WTC11 (cell line): ENCODE data around the gene VAMP4. TPM values are rescaled to one million over a fixed set of nuclear protein-coding genes. Genes with fewer than 3 reads are reported as not detected.

Experiments
- ATAC-seq: fragments of 200-7000 bp; cut with Tn5 transposase; 2 replicates; pipeline ENCODE4 v1.10.0; 2021; ENCODE audit warnings: mild to moderate bottlenecking, moderate library complexity
- CTCF ChIA-PET: fragments of 300-600 bp; sonication (Branson Sonifier 250); formaldehyde crosslinking; loops from one replicate; lab custom pipeline; 2021; ENCODE audit warnings: antibody characterized with exemption; lab: Charles Lee
- POLR2A ChIA-PET: fragments of 350-600 bp; sonication (Branson Sonifier 250); formaldehyde crosslinking; loops from one replicate; lab custom pipeline; 2021; ENCODE audit warnings: antibody characterized with exemption; lab: Charles Lee
- DNase-seq: peaks from one replicate; pipeline ENCODE4 v3.0.0; 2021; ENCODE audit warnings: low spot score
- H3K27ac Mint-ChIP-seq: 2 replicates; pipeline ENCODE4 v1.8.0; 2021; ENCODE audit warnings: mixed read lengths
- H3K27me3 Mint-ChIP-seq: 2 replicates; pipeline ENCODE4 v1.8.0; 2021; ENCODE audit warnings: low read depth, mild to moderate bottlenecking, moderate library complexity, mixed read lengths
- H3K36me3 Mint-ChIP-seq: 2 replicates; pipeline ENCODE4 v1.8.0; 2021; ENCODE audit warnings: mixed read lengths
- H3K4me1 Mint-ChIP-seq: 2 replicates; pipeline ENCODE4 v1.8.0; 2022; ENCODE audit warnings: mixed read lengths
- H3K4me3 Mint-ChIP-seq: 2 replicates; pipeline ENCODE4 v1.8.0; 2021; ENCODE audit warnings: mild to moderate bottlenecking, moderate library complexity, mixed read lengths
- H3K9me3 Mint-ChIP-seq: 2 replicates; pipeline ENCODE4 v1.8.0; 2021; ENCODE audit warnings: mixed read lengths
- CBFB ChIP-seq: sonication (generic); formaldehyde crosslinking; IDR thresholded peaks from 2 replicates; pipeline ENCODE4 v1.8.1; 2022; ENCODE audit warnings: mild to moderate bottlenecking, low read depth, missing genetic modification reagents
- CREB1 ChIP-seq: sonication (generic); formaldehyde crosslinking; IDR thresholded peaks from 2 replicates; pipeline ENCODE4 v1.8.0; 2023; ENCODE audit warnings: mild to moderate bottlenecking, missing genetic modification reagents
- EMX1 ChIP-seq: fragments of 250-450 bp; sonication (Bioruptor Pico); IDR thresholded peaks from 2 replicates; pipeline ENCODE4 v1.8.0; 2021; ENCODE audit warnings: mild to moderate bottlenecking
- HMGA2 ChIP-seq: fragments of 250-450 bp; sonication (Bioruptor Pico); IDR thresholded peaks from 2 replicates; pipeline ENCODE4 v1.4.0; 2021; ENCODE audit warnings: mild to moderate bottlenecking, moderate library complexity
- NFE2L1 ChIP-seq: sonication (generic); formaldehyde crosslinking; IDR thresholded peaks from 2 replicates; pipeline ENCODE4 v1.8.1; 2023; ENCODE audit warnings: missing genetic modification reagents
- OVOL2 ChIP-seq: fragments of 250-450 bp; sonication (Bioruptor Pico); IDR thresholded peaks from 2 replicates; pipeline ENCODE4 v1.9.0; 2021; ENCODE audit warnings: mild to moderate bottlenecking, borderline replicate concordance
- PRRX2 ChIP-seq: fragments of 250-450 bp; sonication (Bioruptor Pico); IDR thresholded peaks from 2 replicates; pipeline ENCODE4 v1.8.0; 2021; ENCODE audit warnings: mild to moderate bottlenecking
- SMAD3 ChIP-seq: sonication (generic); formaldehyde crosslinking; IDR thresholded peaks from 2 replicates; pipeline ENCODE4 v1.8.0; 2022; ENCODE audit warnings: missing genetic modification reagents, mild to moderate bottlenecking, borderline replicate concordance
- SMAD4 ChIP-seq: sonication (generic); formaldehyde crosslinking; IDR thresholded peaks from 2 replicates; pipeline ENCODE4 v1.8.0; 2022; ENCODE audit warnings: mild to moderate bottlenecking, missing genetic modification reagents
- TCF7 ChIP-seq: sonication (generic); formaldehyde crosslinking; IDR thresholded peaks from 2 replicates; pipeline ENCODE4 v1.8.0; 2022; ENCODE audit warnings: mild to moderate bottlenecking, low read depth, missing genetic modification reagents, moderate library complexity
- TP53 ChIP-seq: sonication (generic); formaldehyde crosslinking; IDR thresholded peaks from 2 replicates; pipeline ENCODE4 v1.8.1; 2023; ENCODE audit warnings: mild to moderate bottlenecking, missing genetic modification reagents
- ZBTB21 ChIP-seq: sonication (generic); formaldehyde crosslinking; IDR thresholded peaks from 2 replicates; pipeline ENCODE4 v1.8.1; 2023; ENCODE audit warnings: mild to moderate bottlenecking, missing genetic modification reagents, borderline replicate concordance
- ZNF121 ChIP-seq: sonication (generic); formaldehyde crosslinking; IDR thresholded peaks from 2 replicates; pipeline ENCODE4 v1.8.0; 2023; ENCODE audit warnings: missing genetic modification reagents
- ZNF232 ChIP-seq: sonication (generic); formaldehyde crosslinking; IDR thresholded peaks from 2 replicates; pipeline ENCODE4 v1.8.0; 2022; ENCODE audit warnings: mild to moderate bottlenecking, missing genetic modification reagents
- ZNF263 ChIP-seq: sonication (generic); formaldehyde crosslinking; IDR thresholded peaks from 2 replicates; pipeline ENCODE4 v1.8.1; 2022; ENCODE audit warnings: low read depth, mild to moderate bottlenecking, moderate library complexity, missing genetic modification reagents
- total RNA-seq: library from RNA; stranded (reverse); gene quantifications from 3 replicates; pipeline ENCODE4 v1.2.3, GENCODE V29; 2021
- TF ChIP-seq, protein P1 (sequence below): fragments of 250-450 bp; sonication (Bioruptor Pico); conservative IDR thresholded peaks from 2 replicates; pipeline ENCODE4 v1.9.0; 2021; ENCODE audit warnings: mild to moderate bottlenecking
- TF ChIP-seq, protein P2 (sequence below): sonication (generic); formaldehyde crosslinking; IDR thresholded peaks from 2 replicates; pipeline ENCODE4 v1.8.0; 2022; ENCODE audit warnings: missing genetic modification reagents
- TF ChIP-seq, protein P3 (sequence below): sonication (generic); formaldehyde crosslinking; IDR thresholded peaks from 2 replicates; pipeline ENCODE4 v1.8.0; 2023; ENCODE audit warnings: missing genetic modification reagents, mild to moderate bottlenecking, borderline replicate concordance
- TF ChIP-seq, protein P4 (sequence below): fragments of 250-450 bp; sonication (Bioruptor Pico); IDR thresholded peaks from 2 replicates; pipeline ENCODE4 v1.9.0; 2021; ENCODE audit warnings: moderate library complexity, mild to moderate bottlenecking, inconsistent platforms, borderline replicate concordance
- TF ChIP-seq, protein P5 (sequence below): sonication (generic); formaldehyde crosslinking; IDR thresholded peaks from 2 replicates; pipeline ENCODE4 v1.8.0; 2022; ENCODE audit warnings: mild to moderate bottlenecking, missing genetic modification reagents
- TF ChIP-seq, protein P6 (sequence below): sonication (generic); formaldehyde crosslinking; IDR thresholded peaks from 2 replicates; pipeline ENCODE4 v1.8.1; 2023; ENCODE audit warnings: mild to moderate bottlenecking, missing genetic modification reagents, moderate library complexity

VAMP4 gene
- total RNA-seq, 1 experiment from 2014 or later = 11.4 TPM

DNA sequence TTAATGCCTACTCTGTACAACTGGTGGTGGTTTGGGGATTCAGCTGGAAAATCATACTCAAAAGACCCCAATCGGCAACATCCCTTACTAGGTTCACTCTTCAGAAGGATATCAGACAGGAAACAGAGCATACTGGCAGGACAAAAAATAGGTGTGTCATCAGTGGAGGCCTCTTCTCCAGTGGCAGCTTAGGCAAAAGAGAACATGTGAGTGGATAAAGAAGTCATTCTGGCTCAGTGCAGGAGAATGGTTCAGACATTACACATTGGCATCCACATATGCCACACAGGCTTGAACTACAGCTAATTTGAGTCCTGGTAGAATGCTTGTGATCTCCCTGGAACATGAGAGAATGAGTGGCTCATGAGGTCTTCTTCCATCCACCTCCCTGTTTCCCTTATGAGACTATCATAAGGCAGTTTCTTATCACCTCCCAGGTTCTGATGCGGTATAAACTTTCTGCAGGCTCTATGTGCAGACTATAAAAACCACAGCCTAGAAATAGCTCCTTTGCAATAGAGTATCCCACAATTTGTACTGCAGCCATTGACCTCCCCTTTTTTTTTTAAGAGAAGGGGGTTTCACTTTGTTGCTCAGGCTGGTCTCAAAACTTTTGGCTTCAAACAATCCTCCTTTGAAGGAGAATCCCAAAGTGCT, 24.7 kb downstream of the VAMP4 start:
- H3K36me3 Mint-ChIP-seq = peaks cover 10% of the 10 kb centered on the region
- H3K4me1 Mint-ChIP-seq = no peaks in the 10 kb centered on the region
- H3K9me3 Mint-ChIP-seq = peaks cover 10% of the 10 kb centered on the region
- CTCF ChIA-PET = interaction anchor here (1.0 to 5.1 kb wide), 3 partner anchors 62 to 76 kb away, joined by 3 to 56 read pairs (median 40); no protein-coding TSS in a partner anchor
- no peak for ATAC-seq
- no peak for DNase-seq
- TF ChIP-seq, protein P1, sequence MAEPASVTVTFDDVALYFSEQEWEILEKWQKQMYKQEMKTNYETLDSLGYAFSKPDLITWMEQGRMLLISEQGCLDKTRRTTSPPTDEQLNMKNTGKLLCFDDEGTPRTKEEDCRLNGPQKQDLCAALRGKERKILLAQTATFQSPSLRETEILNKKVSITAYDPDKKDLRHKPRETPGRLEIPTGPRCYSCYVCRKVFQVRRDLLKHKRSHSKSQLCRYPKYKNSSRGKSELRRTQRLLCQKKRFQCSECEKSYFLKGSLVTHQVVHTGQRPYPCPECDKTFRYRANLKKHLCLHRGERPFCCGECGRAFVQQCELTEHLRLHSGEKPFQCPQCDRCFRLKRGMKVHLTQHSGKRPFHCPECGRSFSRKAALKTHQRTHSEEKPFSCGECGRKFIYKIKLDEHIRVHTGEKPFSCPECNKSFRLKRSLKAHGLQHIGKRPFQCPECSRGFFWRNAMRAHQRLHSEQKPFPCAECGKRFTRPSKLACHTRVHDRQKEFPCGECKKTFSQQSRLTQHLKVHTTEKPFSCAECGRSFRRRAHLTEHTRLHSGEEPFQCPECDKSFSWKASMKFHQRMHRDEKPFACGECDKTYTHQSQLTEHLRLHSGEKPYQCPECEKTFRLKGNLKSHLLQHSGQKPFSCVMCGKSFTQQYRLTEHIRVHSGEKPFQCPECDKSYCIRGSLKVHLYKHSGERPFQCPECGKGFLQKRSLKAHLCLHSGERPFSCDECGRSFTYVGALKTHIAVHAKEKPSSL (CRISPR knock-in tag) = no peak
- TF ChIP-seq ZBTB21 = no peak
- TF ChIP-seq SMAD4 (CRISPR knock-in tag) = no peak
- TF ChIP-seq, protein P2, sequence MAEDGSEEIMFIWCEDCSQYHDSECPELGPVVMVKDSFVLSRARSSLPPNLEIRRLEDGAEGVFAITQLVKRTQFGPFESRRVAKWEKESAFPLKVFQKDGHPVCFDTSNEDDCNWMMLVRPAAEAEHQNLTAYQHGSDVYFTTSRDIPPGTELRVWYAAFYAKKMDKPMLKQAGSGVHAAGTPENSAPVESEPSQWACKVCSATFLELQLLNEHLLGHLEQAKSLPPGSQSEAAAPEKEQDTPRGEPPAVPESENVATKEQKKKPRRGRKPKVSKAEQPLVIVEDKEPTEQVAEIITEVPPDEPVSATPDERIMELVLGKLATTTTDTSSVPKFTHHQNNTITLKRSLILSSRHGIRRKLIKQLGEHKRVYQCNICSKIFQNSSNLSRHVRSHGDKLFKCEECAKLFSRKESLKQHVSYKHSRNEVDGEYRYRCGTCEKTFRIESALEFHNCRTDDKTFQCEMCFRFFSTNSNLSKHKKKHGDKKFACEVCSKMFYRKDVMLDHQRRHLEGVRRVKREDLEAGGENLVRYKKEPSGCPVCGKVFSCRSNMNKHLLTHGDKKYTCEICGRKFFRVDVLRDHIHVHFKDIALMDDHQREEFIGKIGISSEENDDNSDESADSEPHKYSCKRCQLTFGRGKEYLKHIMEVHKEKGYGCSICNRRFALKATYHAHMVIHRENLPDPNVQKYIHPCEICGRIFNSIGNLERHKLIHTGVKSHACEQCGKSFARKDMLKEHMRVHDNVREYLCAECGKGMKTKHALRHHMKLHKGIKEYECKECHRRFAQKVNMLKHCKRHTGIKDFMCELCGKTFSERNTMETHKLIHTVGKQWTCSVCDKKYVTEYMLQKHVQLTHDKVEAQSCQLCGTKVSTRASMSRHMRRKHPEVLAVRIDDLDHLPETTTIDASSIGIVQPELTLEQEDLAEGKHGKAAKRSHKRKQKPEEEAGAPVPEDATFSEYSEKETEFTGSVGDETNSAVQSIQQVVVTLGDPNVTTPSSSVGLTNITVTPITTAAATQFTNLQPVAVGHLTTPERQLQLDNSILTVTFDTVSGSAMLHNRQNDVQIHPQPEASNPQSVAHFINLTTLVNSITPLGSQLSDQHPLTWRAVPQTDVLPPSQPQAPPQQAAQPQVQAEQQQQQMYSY (CRISPR knock-in tag) = no peak
- TF ChIP-seq, protein P3, sequence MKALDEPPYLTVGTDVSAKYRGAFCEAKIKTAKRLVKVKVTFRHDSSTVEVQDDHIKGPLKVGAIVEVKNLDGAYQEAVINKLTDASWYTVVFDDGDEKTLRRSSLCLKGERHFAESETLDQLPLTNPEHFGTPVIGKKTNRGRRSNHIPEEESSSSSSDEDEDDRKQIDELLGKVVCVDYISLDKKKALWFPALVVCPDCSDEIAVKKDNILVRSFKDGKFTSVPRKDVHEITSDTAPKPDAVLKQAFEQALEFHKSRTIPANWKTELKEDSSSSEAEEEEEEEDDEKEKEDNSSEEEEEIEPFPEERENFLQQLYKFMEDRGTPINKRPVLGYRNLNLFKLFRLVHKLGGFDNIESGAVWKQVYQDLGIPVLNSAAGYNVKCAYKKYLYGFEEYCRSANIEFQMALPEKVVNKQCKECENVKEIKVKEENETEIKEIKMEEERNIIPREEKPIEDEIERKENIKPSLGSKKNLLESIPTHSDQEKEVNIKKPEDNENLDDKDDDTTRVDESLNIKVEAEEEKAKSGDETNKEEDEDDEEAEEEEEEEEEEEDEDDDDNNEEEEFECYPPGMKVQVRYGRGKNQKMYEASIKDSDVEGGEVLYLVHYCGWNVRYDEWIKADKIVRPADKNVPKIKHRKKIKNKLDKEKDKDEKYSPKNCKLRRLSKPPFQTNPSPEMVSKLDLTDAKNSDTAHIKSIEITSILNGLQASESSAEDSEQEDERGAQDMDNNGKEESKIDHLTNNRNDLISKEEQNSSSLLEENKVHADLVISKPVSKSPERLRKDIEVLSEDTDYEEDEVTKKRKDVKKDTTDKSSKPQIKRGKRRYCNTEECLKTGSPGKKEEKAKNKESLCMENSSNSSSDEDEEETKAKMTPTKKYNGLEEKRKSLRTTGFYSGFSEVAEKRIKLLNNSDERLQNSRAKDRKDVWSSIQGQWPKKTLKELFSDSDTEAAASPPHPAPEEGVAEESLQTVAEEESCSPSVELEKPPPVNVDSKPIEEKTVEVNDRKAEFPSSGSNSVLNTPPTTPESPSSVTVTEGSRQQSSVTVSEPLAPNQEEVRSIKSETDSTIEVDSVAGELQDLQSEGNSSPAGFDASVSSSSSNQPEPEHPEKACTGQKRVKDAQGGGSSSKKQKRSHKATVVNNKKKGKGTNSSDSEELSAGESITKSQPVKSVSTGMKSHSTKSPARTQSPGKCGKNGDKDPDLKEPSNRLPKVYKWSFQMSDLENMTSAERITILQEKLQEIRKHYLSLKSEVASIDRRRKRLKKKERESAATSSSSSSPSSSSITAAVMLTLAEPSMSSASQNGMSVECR (CRISPR knock-in tag) = no peak
- TF ChIP-seq CREB1 (CRISPR knock-in tag) = no peak
- TF ChIP-seq ZNF232 (CRISPR knock-in tag) = no peak
- TF ChIP-seq, protein P4, sequence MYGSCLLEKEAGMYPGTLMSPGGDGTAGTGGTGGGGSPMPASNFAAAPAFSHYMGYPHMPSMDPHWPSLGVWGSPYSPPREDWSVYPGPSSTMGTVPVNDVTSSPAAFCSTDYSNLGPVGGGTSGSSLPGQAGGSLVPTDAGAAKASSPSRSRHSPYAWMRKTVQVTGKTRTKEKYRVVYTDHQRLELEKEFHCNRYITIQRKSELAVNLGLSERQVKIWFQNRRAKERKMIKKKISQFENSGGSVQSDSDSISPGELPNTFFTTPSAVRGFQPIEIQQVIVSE (CRISPR knock-in tag) = no peak
- TF ChIP-seq CBFB (CRISPR knock-in tag) = no peak
- no peak for TF ChIP-seq NFE2L1
- no peak for TF ChIP-seq OVOL2 (CRISPR knock-in tag)
- no peak for TF ChIP-seq ZNF263
- no peak for TF ChIP-seq TP53 (CRISPR knock-in tag)
- H3K27me3 Mint-ChIP-seq = no peaks in the 10 kb centered on the region; the same call in 1 of the 2 replicates
- POLR2A ChIA-PET = no interaction called here
- H3K4me3 Mint-ChIP-seq = no peak overlapping the region
- H3K27ac Mint-ChIP-seq = no peak overlapping the region

DNA sequence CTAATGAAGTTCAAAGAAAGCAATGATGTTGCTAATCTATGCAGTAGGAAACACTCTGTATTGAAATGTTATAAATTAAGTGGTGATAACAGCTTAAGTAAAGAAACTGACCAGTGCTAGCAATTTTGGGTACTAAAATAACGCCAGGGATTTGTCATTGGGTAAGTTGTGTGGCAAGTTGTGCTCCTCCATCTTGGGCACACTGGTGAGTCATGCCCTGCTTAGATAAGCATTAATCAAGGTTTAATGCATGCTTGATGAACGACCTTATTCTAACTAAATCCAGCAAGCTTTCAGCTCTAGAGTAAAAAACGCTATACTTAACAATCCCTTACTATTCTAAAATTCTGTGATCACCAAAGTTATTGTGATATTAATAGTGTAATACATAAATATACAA, 25.2 kb downstream of the VAMP4 start:
- DNase-seq (no peak), ATAC-seq (no peak)
- CTCF ChIA-PET = interaction anchor here (0.9 to 5.1 kb wide), 6 partner anchors 22 to 231 kb away, joined by 3 to 56 read pairs (median 4); partner anchors contain the start of gene PRRC2C
- peaks cover 8% of the 10 kb centered on the region; the same call in 1 of the 2 replicates for H3K36me3 Mint-ChIP-seq
- POLR2A ChIA-PET = no interaction called here
- H3K4me3 Mint-ChIP-seq = no peak overlapping the region
- H3K27me3 Mint-ChIP-seq = no peaks in the 10 kb centered on the region; the same call in 1 of the 2 replicates
- H3K27ac Mint-ChIP-seq = no peak overlapping the region
- H3K4me1 Mint-ChIP-seq = no peaks in the 10 kb centered on the region
- peaks cover 8% of the 10 kb centered on the region for H3K9me3 Mint-ChIP-seq
- TF ChIP-seq EMX1 (CRISPR knock-in tag) = no peak
- TF ChIP-seq TCF7 (CRISPR knock-in tag) = no peak
- TF ChIP-seq, protein P5, sequence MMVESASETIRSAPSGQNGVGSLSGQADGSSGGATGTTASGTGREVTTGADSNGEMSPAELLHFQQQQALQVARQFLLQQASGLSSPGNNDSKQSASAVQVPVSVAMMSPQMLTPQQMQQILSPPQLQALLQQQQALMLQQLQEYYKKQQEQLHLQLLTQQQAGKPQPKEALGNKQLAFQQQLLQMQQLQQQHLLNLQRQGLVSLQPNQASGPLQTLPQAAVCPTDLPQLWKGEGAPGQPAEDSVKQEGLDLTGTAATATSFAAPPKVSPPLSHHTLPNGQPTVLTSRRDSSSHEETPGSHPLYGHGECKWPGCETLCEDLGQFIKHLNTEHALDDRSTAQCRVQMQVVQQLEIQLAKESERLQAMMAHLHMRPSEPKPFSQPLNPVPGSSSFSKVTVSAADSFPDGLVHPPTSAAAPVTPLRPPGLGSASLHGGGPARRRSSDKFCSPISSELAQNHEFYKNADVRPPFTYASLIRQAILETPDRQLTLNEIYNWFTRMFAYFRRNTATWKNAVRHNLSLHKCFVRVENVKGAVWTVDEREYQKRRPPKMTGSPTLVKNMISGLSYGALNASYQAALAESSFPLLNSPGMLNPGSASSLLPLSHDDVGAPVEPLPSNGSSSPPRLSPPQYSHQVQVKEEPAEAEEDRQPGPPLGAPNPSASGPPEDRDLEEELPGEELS (CRISPR knock-in tag) = no peak
- no peak for TF ChIP-seq PRRX2 (CRISPR knock-in tag)
- TF ChIP-seq HMGA2 = no peak
- no peak for TF ChIP-seq ZNF121 (CRISPR knock-in tag)
- TF ChIP-seq SMAD3 (CRISPR knock-in tag) = no peak
- TF ChIP-seq, protein P6, sequence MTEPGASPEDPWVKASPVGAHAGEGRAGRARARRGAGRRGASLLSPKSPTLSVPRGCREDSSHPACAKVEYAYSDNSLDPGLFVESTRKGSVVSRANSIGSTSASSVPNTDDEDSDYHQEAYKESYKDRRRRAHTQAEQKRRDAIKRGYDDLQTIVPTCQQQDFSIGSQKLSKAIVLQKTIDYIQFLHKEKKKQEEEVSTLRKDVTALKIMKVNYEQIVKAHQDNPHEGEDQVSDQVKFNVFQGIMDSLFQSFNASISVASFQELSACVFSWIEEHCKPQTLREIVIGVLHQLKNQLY (CRISPR knock-in tag) = no peak
